Right lobe of liver (tissue), 6 donors: ENCODE measurements around the gene TMEM120B. TPM values are rescaled to one million over a fixed set of nuclear protein-coding genes. Genes with fewer than 3 reads are reported as not detected.

Source experiments
- ATAC-seq, 4 donors: fragments of 200-7000 bp; cut with Tn5 transposase; one replicate each; pipeline ENCODE4 v1.9.1; 2020; ENCODE audit warnings: mild to moderate bottlenecking in 4 of 4, moderate library complexity in 4 of 4
- DNase-seq, 3 donors: peaks; one replicate each; pipeline ENCODE4 v3.0.0-alpha.2; 2020
- H3K27ac ChIP-seq, 3 donors: fragments of 200-600 bp; one replicate each; pipeline ENCODE4 v1.8.0; 2022
- H3K27me3 ChIP-seq, 2 donors: fragments of 200-600 bp; one replicate each; pipeline ENCODE4 v1.8.0; 2022
- H3K36me3 ChIP-seq, 4 donors: fragments of 200-600 bp; sonication (generic) in 1 of 4; one replicate each; pipeline versions ENCODE4 v1.5.1 to v1.8.0; 2017 to 2022; ENCODE audit warnings: control low read depth in 1 of 4
- H3K4me1 ChIP-seq, 4 donors: fragments of 200-600 bp; sonication (generic) in 1 of 4; one replicate each; pipeline versions ENCODE4 v1.5.1 to v1.8.0; 2017 to 2022; ENCODE audit warnings: control low read depth in 1 of 4
- H3K4me3 ChIP-seq, 3 donors: fragments of 200-600 bp; one replicate each; pipeline ENCODE4 v1.8.0; 2022
- H3K9me3 ChIP-seq, 4 donors: fragments of 200-600 bp; sonication (generic) in 1 of 4; one replicate each; pipeline versions ENCODE4 v1.5.1 to v1.8.0; 2017 to 2022; ENCODE audit warnings: control low read depth in 1 of 4
- CTCF ChIP-seq, 4 donors: fragments of 200-600 bp in 3 of 4; fragments of 450-650 bp in 1 of 4; IDR thresholded peaks; one replicate each; pipeline versions ENCODE4 v1.5.1 to v1.8.0; 2016 to 2022; ENCODE audit warnings: antibody characterized with exemption in 4 of 4, mild to moderate bottlenecking in 2 of 4
- POLR2A ChIP-seq: fragments of 450-650 bp; IDR thresholded peaks from one replicate; pipeline ENCODE4 v1.6.1; 2017; ENCODE audit warnings: antibody characterized with exemption, mild to moderate bottlenecking
- WGBS: methylation state at CpG from one replicate; pipeline ENCODE4 v1.1.6; 2018; ENCODE audit warnings: low coverage, low lambda C conversion rate; ENCODE audit not compliant: insufficient coverage; ENCODE audit errors: missing lambda C conversion rate; 5-methylcytosine and 5-hydroxymethylcytosine counted together
- intact Hi-C, 2 donors: fragments of 100-400 bp; cut with DNase I; formaldehyde crosslinking; loops; one replicate each; pipeline versions ENCODE4 v1.11.2 to v1.14.1; 2022
- total RNA-seq, 6 experiments: library from RNA; depleted of rRNA in 2 of 6; stranded (reverse); fragments of >200 nt in 2 of 6; fragmentation: NEBNext Ultra II Directional in 3 of 6; extraction: Animal tissue kit (Norgen Biotek cat#: 25700) in 3 of 6; gene quantifications; one replicate each; pipeline versions ENCODE4 v1.1.0 to v1.2.4, GENCODE V29; 2016 to 2023
- donor health status: DM: no; HTN: yes; CAD: no.
- donor health status: DM: no; HTN: no; CAD: no.
- donor health status: DM: no; HTN: no; CAD: no.
- donor health status: DM: no; HTN: yes; CAD: no.
- donor health status: DM: no; HTN: yes; CAD: no.

Gene TMEM120B
- total RNA-seq, 6 experiments from 2014 or later = 3.3 to 6.4 (median 4.7) TPM

- ATAC-seq (peak; percentile 57 to 77 (median 64)), DNase-seq (peak; percentile 99)
- Histone ChIP-seq H3K27me3 (no peaks in the 10 kb centered on the region), H3K9me3 (no peaks in the 10 kb centered on the region), H3K36me3 (peaks cover 0 to 4% (median 0%) of the 10 kb centered on the region in 4 donors), H3K4me1 (peaks cover 0 to 56% (median 13%) of the 10 kb centered on the region in 4 donors), H3K27ac (peak overlapping the region; percentile 57 to 100 (median 100)), H3K4me3 (peak overlapping the region; percentile 53 to 67 (median 65))
- intact Hi-C loops = no loop called here
- peak; percentile 61 for TF ChIP-seq POLR2A
- peak; percentile 40 to 54 (median 52) for TF ChIP-seq CTCF (IDR thresholded peaks at IDR 0.05)
- WGBS = 12% methylated on average over 14 of the region's 39 CpGs
These were observed 84.6 kb downstream of the TMEM120B start for GRCh38 chr12:121796855-121797751.

GRCh38 chr12:121797937-121798786, 85.6 kb downstream of the TMEM120B start:
- ATAC-seq (peak; percentile 1 to 18 (median 2)), DNase-seq (peak; percentile 90 to 94 (median 94))
- WGBS = 42% methylated on average over 6 of the region's 19 CpGs
- Histone ChIP-seq H3K36me3 (peaks cover 0 to 4% (median 0%) of the 10 kb centered on the region in 4 donors), H3K4me1 (peaks cover 0 to 56% (median 13%) of the 10 kb centered on the region in 4 donors), H3K27ac (peak overlapping the region; percentile 56 to 100 (median 100)), H3K9me3 (no peaks in the 10 kb centered on the region), H3K4me3 (peak overlapping the region; percentile 53 to 67 (median 65)), H3K27me3 (no peaks in the 10 kb centered on the region)
- intact Hi-C loops = no loop called here
- TF ChIP-seq CTCF (IDR thresholded peaks at IDR 0.05) (no peak), POLR2A (no peak)

GRCh38 chr12:121798787-121799155, 86.2 kb downstream of the TMEM120B start:
- H3K4me3 ChIP-seq = peak overlapping the region; percentile 53 to 67 (median 65)
- intact Hi-C loops = no loop called here
- 13% methylated on average over 5 of the region's 10 CpGs for WGBS
- H3K27ac ChIP-seq = peak overlapping the region; percentile 100
- no peaks in the 10 kb centered on the region for H3K27me3 ChIP-seq
- no peak for ATAC-seq
- peaks cover 0 to 4% (median 0%) of the 10 kb centered on the region in 4 donors for H3K36me3 ChIP-seq
- TF ChIP-seq CTCF (IDR thresholded peaks at IDR 0.05) = no peak
- DNase-seq = no peak
- H3K4me1 ChIP-seq = peaks cover 0 to 51% (median 12%) of the 10 kb centered on the region in 4 donors
- no peaks in the 10 kb centered on the region for H3K9me3 ChIP-seq

GRCh38 chr12:121799156-121799841, 86.7 kb downstream of the TMEM120B start:
- H3K4me1 ChIP-seq = peaks cover 0 to 46% (median 11%) of the 10 kb centered on the region in 4 donors
- peak; percentile 1 to 2 (median 1) for ATAC-seq
- TF ChIP-seq CTCF (IDR thresholded peaks at IDR 0.05) = no peak
- TF ChIP-seq POLR2A = peak; percentile 19

More at GRCh38 chr12:121799156-121799841, 86.7 kb downstream of the TMEM120B start:
- H3K36me3 ChIP-seq = peaks cover 0 to 4% (median 0%) of the 10 kb centered on the region in 4 donors
- no peaks in the 10 kb centered on the region for H3K27me3 ChIP-seq
- H3K9me3 ChIP-seq = no peaks in the 10 kb centered on the region
- intact Hi-C loops = no loop called here
- WGBS = 16% methylated on average over 8 of the region's 30 CpGs
- peak; percentile 73 to 81 (median 78) for DNase-seq
- peak overlapping the region; percentile 100 for H3K27ac ChIP-seq
- H3K4me3 ChIP-seq = peak overlapping the region; percentile 53 to 67 (median 65)
